ENCODE results near the gene KCND3. TPM values are rescaled to one million over a fixed set of nuclear protein-coding genes. Genes with fewer than 3 reads are reported as not detected.
A peak's percentile ranks its signal among the peaks of the same experiment; 100 is the strongest.

Gene KCND3
- total RNA-seq, 4 donors from 2014 or later: 1.8 to 5.3 (median 4.2) TPM

- WGBS, 2 donors: 84 to 88% methylated on average over 6 of the region's 6 CpGs
- Histone ChIP-seq H3K4me3 (replicated peaks in 1 of 3) (no peak overlapping the region), H3K9me3 (no peaks in the 10 kb centered on the region), H3K36me3 (no peaks in the 10 kb centered on the region), H3K27me3 (no peaks in the 10 kb centered on the region), H3K4me1 (no peaks in the 10 kb centered on the region), H3K27ac (no peak overlapping the region)
- TF ChIP-seq, protein P1, sequence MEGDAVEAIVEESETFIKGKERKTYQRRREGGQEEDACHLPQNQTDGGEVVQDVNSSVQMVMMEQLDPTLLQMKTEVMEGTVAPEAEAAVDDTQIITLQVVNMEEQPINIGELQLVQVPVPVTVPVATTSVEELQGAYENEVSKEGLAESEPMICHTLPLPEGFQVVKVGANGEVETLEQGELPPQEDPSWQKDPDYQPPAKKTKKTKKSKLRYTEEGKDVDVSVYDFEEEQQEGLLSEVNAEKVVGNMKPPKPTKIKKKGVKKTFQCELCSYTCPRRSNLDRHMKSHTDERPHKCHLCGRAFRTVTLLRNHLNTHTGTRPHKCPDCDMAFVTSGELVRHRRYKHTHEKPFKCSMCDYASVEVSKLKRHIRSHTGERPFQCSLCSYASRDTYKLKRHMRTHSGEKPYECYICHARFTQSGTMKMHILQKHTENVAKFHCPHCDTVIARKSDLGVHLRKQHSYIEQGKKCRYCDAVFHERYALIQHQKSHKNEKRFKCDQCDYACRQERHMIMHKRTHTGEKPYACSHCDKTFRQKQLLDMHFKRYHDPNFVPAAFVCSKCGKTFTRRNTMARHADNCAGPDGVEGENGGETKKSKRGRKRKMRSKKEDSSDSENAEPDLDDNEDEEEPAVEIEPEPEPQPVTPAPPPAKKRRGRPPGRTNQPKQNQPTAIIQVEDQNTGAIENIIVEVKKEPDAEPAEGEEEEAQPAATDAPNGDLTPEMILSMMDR (IDR thresholded peaks at IDR 0.05): no peak
- TF ChIP-seq POLR2A (IDR thresholded peaks at IDR 0.05): no peak
- intact Hi-C loops (cut with DNase I): no loop called here
- no peak for DNase-seq
Measured at GRCh38 chr1:111795401-111795800, 194.1 kb downstream of the KCND3 start.

DNA sequence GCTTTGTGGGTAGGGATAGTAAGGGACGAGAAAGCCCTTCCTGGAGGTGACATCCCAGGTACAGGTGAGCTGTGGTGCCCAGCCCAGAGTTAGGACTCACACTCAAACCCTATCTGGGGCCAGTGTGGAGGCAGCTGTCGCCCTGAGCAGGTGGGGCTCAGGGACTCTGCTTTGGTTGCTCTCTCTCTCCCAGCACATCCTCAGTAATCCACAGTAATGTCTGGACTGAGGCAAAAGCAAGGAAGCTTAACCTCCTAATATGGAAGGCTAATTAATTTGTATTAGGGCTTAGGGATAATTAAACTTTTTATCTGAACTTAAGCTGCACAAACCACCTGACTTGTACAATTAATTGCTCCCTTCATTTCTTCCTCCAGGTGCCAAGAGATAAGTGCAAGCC, 195.5 kb downstream of the KCND3 start:
- WGBS, 2 donors: 40 to 71% methylated on average over 2 of the region's 2 CpGs

DNA sequence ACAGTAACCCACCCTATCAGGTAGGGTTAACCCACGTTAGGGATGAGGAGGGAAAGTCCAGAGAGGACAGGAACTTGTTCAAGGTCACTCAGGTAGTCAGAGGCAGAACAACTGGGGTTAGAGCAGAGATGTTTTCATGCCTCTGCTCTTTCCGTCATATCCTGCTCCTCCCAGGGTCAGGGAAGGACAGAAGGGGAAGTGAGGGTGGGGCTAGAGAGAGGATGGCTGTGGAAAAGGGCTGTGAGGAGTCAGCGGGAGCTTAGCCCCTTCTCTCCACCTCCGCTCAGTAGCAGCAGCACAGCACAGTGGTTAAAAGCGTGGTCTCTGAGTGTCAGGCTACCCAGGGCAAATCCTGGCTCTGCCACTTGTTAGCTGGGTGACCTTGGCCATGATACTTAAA, 197.2 kb downstream of the KCND3 start:
- 55 to 56% methylated on average over 5 of the region's 5 CpGs for WGBS, 2 donors

More for the DNA sequence above, 195.5 kb downstream of the KCND3 start:
- H3K4me1 ChIP-seq: peaks cover 9 to 11% of the 10 kb centered on the region in 2 donors
- DNase-seq: no peak
- TF ChIP-seq, protein P1 (IDR thresholded peaks at IDR 0.05): no peak
- no peak for TF ChIP-seq POLR2A (IDR thresholded peaks at IDR 0.05)
- H3K9me3 ChIP-seq: no peaks in the 10 kb centered on the region
- H3K4me3 ChIP-seq (replicated peaks in 1 of 3): no peak overlapping the region
- intact Hi-C loops (cut with DNase I): no loop called here
- no peaks in the 10 kb centered on the region for H3K27me3 ChIP-seq
- no peaks in the 10 kb centered on the region for H3K36me3 ChIP-seq
- no peak overlapping the region for H3K27ac ChIP-seq

DNA sequence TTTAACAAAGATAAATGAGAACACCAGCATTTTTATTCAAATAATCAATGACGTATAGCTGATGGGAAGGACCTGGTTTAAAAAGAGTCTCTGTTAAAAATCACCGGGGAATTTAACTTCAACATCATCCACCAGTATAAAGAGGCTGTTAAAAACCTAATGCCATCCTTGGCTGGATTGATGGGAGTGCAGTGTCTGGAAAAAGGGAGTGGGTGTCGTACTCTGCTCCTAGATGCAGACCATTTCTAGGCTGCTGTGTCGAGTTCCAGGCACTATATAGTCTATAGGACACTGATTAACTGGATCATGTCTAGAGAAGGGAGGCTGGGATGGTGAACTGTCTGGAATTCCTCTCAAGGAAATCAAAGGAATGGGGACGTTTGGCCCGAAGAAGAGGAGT, 197.7 kb downstream of the KCND3 start:
- Histone ChIP-seq H3K4me3 (replicated peaks in 1 of 3) (no peak overlapping the region), H3K27ac (no peak overlapping the region), H3K9me3 (no peaks in the 10 kb centered on the region), H3K36me3 (no peaks in the 10 kb centered on the region), H3K27me3 (no peaks in the 10 kb centered on the region), H3K4me1 (peaks cover 10 to 13% of the 10 kb centered on the region in 2 donors)
- no peak for DNase-seq
- WGBS, 2 donors: 84 to 85% methylated on average over 6 of the region's 6 CpGs
- TF ChIP-seq, protein P1 (IDR thresholded peaks at IDR 0.05): no peak
- TF ChIP-seq POLR2A (IDR thresholded peaks at IDR 0.05): no peak
- intact Hi-C loops (cut with DNase I): no loop called here

More for the DNA sequence above, 197.2 kb downstream of the KCND3 start:
- TF ChIP-seq POLR2A (IDR thresholded peaks at IDR 0.05): no peak
- TF ChIP-seq, protein P1 (IDR thresholded peaks at IDR 0.05): no peak
- no peaks in the 10 kb centered on the region for H3K9me3 ChIP-seq
- DNase-seq: no peak
- H3K4me1 ChIP-seq: peaks cover 10 to 13% of the 10 kb centered on the region in 2 donors
- no peak overlapping the region for H3K4me3 ChIP-seq (replicated peaks in 1 of 3)
- no peak overlapping the region for H3K27ac ChIP-seq
- H3K36me3 ChIP-seq: no peaks in the 10 kb centered on the region
- H3K27me3 ChIP-seq: no peaks in the 10 kb centered on the region
- intact Hi-C loops (cut with DNase I): no loop called here

GRCh38 chr1:111789666-111790316, 199.7 kb downstream of the KCND3 start:
- no peak overlapping the region for H3K4me3 ChIP-seq (replicated peaks in 1 of 3)
- H3K27ac ChIP-seq: no peak overlapping the region
- H3K4me1 ChIP-seq: peaks cover 10 to 13% of the 10 kb centered on the region in 2 donors
- WGBS, 2 donors: 88 to 91% methylated on average over 2 of the region's 2 CpGs
- intact Hi-C loops (cut with DNase I): no loop called here
- H3K36me3 ChIP-seq: no peaks in the 10 kb centered on the region
- peak; percentile 30 to 48 for DNase-seq
- no peaks in the 10 kb centered on the region for H3K27me3 ChIP-seq
- TF ChIP-seq, protein P1 (IDR thresholded peaks at IDR 0.05): peak in 1 of 6 experiments; percentile 41
- TF ChIP-seq POLR2A (IDR thresholded peaks at IDR 0.05): no peak
- H3K9me3 ChIP-seq: no peaks in the 10 kb centered on the region

Measured in thyroid gland (tissue), 4 donors.